ENCODE measurements around the gene ALDH8A1. TPM values are rescaled to one million over a fixed set of nuclear protein-coding genes. Genes with fewer than 3 reads are reported as not detected.

ALDH8A1 gene, protein sequence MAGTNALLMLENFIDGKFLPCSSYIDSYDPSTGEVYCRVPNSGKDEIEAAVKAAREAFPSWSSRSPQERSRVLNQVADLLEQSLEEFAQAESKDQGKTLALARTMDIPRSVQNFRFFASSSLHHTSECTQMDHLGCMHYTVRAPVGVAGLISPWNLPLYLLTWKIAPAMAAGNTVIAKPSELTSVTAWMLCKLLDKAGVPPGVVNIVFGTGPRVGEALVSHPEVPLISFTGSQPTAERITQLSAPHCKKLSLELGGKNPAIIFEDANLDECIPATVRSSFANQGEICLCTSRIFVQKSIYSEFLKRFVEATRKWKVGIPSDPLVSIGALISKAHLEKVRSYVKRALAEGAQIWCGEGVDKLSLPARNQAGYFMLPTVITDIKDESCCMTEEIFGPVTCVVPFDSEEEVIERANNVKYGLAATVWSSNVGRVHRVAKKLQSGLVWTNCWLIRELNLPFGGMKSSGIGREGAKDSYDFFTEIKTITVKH
- total RNA-seq, result 1.2 TPM
- long read RNA-seq, result 0 reads

DNA sequence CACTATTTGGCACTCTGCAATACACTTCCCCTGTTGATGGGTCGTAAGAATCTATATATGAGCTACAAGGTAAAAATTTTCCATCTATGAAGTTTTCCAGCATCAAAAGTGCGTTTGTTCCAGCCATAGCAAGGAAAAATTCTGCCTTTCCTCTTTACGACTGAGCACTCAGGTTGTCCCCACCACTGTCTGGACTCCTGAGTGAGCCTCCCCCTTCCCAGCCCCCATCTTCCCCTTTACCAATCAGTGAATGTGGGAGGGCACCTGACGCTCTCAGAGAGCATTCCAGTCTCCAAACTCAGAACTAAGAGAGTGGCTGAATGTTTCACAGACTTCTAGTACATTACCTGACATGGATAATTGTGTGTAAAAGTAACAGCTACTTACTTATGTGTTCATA lies at the start of gene ALDH8A1:
ALDH8A1 (minus strand) TSS at position 175 of the 400 bp plus-strand sequence; CDS start at position 127, 48 bp downstream.
- ATAC-seq (no peak), DNase-seq (no peak)
- TF ChIP-seq, protein P1, sequence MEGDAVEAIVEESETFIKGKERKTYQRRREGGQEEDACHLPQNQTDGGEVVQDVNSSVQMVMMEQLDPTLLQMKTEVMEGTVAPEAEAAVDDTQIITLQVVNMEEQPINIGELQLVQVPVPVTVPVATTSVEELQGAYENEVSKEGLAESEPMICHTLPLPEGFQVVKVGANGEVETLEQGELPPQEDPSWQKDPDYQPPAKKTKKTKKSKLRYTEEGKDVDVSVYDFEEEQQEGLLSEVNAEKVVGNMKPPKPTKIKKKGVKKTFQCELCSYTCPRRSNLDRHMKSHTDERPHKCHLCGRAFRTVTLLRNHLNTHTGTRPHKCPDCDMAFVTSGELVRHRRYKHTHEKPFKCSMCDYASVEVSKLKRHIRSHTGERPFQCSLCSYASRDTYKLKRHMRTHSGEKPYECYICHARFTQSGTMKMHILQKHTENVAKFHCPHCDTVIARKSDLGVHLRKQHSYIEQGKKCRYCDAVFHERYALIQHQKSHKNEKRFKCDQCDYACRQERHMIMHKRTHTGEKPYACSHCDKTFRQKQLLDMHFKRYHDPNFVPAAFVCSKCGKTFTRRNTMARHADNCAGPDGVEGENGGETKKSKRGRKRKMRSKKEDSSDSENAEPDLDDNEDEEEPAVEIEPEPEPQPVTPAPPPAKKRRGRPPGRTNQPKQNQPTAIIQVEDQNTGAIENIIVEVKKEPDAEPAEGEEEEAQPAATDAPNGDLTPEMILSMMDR (IDR thresholded peaks at IDR 0.05), result no peak
- H3K4me3 ChIP-seq, result no peak within 1 kb of the TSS
- no peaks in the 10 kb centered on the region for H3K27me3 ChIP-seq
- no peaks in the 10 kb centered on the region for H3K9me3 ChIP-seq
- H3K36me3 ChIP-seq, result no peaks in the 10 kb centered on the region
- no peak within 1 kb of the TSS for H3K27ac ChIP-seq
- no peaks in the 10 kb centered on the region for H3K4me1 ChIP-seq
- intact Hi-C loops (cut with DNase I), result no loop called here

DNA sequence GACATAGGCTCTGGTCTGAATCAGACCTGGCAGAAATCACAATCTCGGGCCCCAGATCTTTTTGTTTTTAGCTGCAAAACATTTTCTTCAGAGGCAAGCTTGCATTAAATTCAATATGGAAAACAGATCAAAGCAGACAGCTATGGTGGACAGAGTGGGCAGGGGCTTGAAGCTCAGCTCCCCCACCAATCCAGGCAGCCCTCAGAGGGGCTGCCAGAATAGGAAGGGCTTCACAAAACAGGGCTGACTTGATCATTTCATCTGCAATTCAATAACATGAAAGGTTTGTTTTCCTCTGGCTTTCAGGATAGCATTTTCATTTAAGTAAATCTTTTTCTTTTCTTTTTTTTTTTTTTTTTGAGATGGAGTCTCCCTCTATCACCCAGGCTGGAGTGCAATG lies 49.2 kb upstream of the ALDH8A1 start:
- intact Hi-C loops (cut with DNase I), result no loop called here
- Histone ChIP-seq H3K36me3 (peaks cover 16% of the 10 kb centered on the region), H3K4me1 (no peaks in the 10 kb centered on the region), H3K27ac (no peak overlapping the region), H3K27me3 (no peaks in the 10 kb centered on the region), H3K4me3 (no peak overlapping the region), H3K9me3 (no peaks in the 10 kb centered on the region)
- ATAC-seq, result no peak
- TF ChIP-seq, protein P1 (IDR thresholded peaks at IDR 0.05), result no peak
- no peak for DNase-seq

DNA sequence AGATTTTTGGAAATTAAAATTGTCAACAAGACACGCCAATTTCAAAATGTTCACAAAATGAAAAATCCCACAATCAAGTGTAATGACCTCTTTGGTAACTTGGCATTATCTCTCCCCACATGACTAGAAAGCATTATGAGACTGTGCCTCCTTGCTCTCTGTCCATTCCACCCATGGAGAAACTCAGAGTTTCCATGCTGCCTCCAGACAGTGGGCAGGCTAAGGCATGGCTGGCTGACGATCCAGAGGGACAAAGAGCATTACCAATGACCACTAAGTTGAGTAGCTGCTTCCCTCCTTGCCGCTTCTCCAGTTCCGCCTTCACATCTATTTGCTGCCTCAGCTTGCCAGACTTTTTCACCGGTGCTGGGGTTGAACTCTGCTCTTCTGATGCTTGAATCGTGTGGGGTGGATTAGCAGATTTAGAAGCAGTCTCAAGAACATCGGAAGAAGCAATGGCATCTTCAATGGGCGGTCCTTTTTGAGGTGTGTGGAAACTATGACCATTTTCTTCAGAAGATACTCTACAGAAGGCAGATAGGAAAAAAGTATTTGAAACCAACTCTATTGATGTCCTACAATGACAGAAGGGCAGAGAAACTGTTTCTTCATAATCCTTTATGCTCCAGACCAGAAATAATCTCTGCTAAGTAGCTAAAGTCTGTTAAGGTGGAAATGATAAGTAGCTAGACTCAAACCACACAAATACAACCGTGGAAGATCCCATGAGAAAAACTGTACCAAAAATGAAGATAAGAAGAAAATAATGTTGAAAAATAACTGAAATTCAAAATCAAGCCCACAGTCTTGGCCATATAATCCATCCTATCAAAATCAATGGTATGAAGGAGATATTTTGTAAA lies 47.5 kb upstream of the ALDH8A1 start:
- DNase-seq (no peak), ATAC-seq (no peak)
- TF ChIP-seq, protein P1 (IDR thresholded peaks at IDR 0.05), result no peak
- no peak overlapping the region for H3K4me3 ChIP-seq
- no peak overlapping the region for H3K27ac ChIP-seq
- intact Hi-C loops (cut with DNase I), result no loop called here
- H3K4me1 ChIP-seq, result no peaks in the 10 kb centered on the region
- no peaks in the 10 kb centered on the region for H3K27me3 ChIP-seq
- H3K9me3 ChIP-seq, result no peaks in the 10 kb centered on the region
- H3K36me3 ChIP-seq, result peaks cover 26% of the 10 kb centered on the region

DNA sequence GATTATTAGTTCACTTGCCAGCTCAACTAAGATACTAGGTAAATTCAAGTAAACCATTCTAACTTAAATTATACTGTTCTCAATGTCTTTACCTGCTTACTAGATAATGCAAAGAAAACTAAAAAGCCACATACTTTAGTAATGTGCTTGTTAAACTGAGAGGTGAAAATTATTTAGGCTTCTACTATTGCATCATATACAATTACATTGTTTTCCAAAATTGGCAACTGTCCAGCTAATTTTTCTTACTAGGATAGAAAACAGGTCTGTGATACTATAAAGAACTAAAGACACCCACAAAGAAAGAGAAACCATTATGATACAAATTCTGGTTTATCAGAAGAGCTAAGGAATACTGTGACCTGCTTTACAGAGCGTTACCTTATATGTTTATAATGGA lies 45.6 kb upstream of the ALDH8A1 start:
- no peaks in the 10 kb centered on the region for H3K9me3 ChIP-seq
- peaks cover 35% of the 10 kb centered on the region for H3K36me3 ChIP-seq
- H3K4me3 ChIP-seq, result no peak overlapping the region
- TF ChIP-seq, protein P1 (IDR thresholded peaks at IDR 0.05), result no peak
- no peaks in the 10 kb centered on the region for H3K27me3 ChIP-seq
- H3K27ac ChIP-seq, result no peak overlapping the region
- ATAC-seq (no peak), DNase-seq (no peak)
- intact Hi-C loops (cut with DNase I), result no loop called here
- H3K4me1 ChIP-seq, result no peaks in the 10 kb centered on the region

DNA sequence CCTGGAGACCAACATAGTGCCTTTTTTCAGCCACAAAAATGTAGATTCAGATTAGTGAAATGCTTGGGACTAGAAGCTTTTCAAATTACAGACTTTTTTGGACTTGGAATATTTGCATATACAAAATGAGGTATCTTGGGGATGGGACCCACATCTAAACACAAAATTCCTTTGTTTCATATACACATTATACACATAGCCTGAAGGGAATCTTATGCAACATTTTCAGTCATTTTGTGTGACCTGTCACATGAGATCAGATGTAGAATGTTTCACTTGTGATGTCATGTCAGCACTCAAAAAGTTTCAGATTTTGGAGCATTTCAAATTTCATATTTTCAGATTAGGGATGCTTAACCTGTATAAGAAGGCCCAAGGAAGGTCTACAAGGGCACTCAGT lies 44.5 kb upstream of the ALDH8A1 start:
- H3K27ac ChIP-seq, result no peak overlapping the region
- peaks cover 45% of the 10 kb centered on the region for H3K36me3 ChIP-seq
- DNase-seq (no peak), ATAC-seq (no peak)
- no peaks in the 10 kb centered on the region for H3K4me1 ChIP-seq
- TF ChIP-seq, protein P1 (IDR thresholded peaks at IDR 0.05), result no peak
- H3K4me3 ChIP-seq, result no peak overlapping the region
- intact Hi-C loops (cut with DNase I), result no loop called here
- H3K9me3 ChIP-seq, result no peaks in the 10 kb centered on the region
- no peaks in the 10 kb centered on the region for H3K27me3 ChIP-seq
